Upper lobe of left lung (tissue), 6 donors: ENCODE data around the gene MAVS. TPM values are rescaled to one million over a fixed set of nuclear protein-coding genes. Genes with fewer than 3 reads are reported as not detected.
"Not testable (repeated sequence)": the region's sequence is repeated elsewhere in the genome, so short reads cannot be mapped to it uniquely, and the experiment has no call there.

Experiments used
- ATAC-seq, 2 donors: fragments of 200-7000 bp; cut with Tn5 transposase; one replicate each; pipeline ENCODE4 v1.9.1; 2022; ENCODE audit warnings: mild to moderate bottlenecking in 2 of 2, moderate library complexity in 2 of 2; ENCODE audit not compliant: low FRiP score in 2 of 2
- DNase-seq, 2 donors: peaks; one replicate each; pipeline ENCODE4 v3.0.0-alpha.2; 2019 to 2020
- H3K27ac ChIP-seq, 4 donors: fragments of 200-600 bp; sonication (generic); one replicate each; pipeline ENCODE4 v1.5.1; 2016 to 2019
- H3K27me3 ChIP-seq, 4 donors: fragments of 200-600 bp; sonication (generic); one replicate each; pipeline ENCODE4 v1.5.1; 2017 to 2019
- H3K36me3 ChIP-seq, 4 donors: fragments of 200-600 bp; sonication (generic); one replicate each; pipeline ENCODE4 v1.5.1; 2016 to 2019
- H3K4me1 ChIP-seq, 4 donors: fragments of 200-600 bp; sonication (generic); one replicate each; pipeline ENCODE4 v1.5.1; 2018 to 2019
- H3K4me3 ChIP-seq, 4 donors: fragments of 200-600 bp; sonication (generic); one replicate each; pipeline ENCODE4 v1.5.1; 2017 to 2019; ENCODE audit warnings: mild to moderate bottlenecking in 2 of 4, moderate library complexity in 1 of 4
- H3K9me3 ChIP-seq, 4 donors: fragments of 200-600 bp; sonication (generic); one replicate each; pipeline ENCODE4 v1.5.1; 2018 to 2019
- CTCF ChIP-seq, 6 experiments: fragments of 450-650 bp in 4 of 6; fragments of 200-600 bp in 2 of 6; sonication (generic) in 2 of 6; IDR thresholded peaks; one replicate each; pipeline ENCODE4 v1.5.1; 2016 to 2019; ENCODE audit warnings: antibody characterized with exemption in 6 of 6
- EP300 ChIP-seq, 4 donors: sonication (generic); formaldehyde crosslinking; IDR thresholded peaks; one replicate each; pipeline ENCODE4 v1.5.1; 2017; ENCODE audit warnings: antibody characterized with exemption in 4 of 4, control low read depth in 2 of 4
- POLR2A ChIP-seq, 4 donors: fragments of 450-650 bp; IDR thresholded peaks; one replicate each; pipeline ENCODE4 v1.5.1; 2016 to 2017; ENCODE audit warnings: antibody characterized with exemption in 4 of 4, mild to moderate bottlenecking in 2 of 4
- POLR2AphosphoS5 ChIP-seq, 2 donors: sonication (generic); formaldehyde crosslinking; IDR thresholded peaks; one replicate each; pipeline ENCODE4 v1.5.1; 2017; ENCODE audit warnings: antibody characterized with exemption in 2 of 2
- WGBS, 2 donors: methylation state at CpG; one replicate each; pipeline ENCODE4 v1.1.5; 2017 to 2018; 5-methylcytosine and 5-hydroxymethylcytosine counted together
- total RNA-seq, 6 donors: library from RNA; depleted of rRNA in 4 of 6; stranded (reverse); fragments of >200 nt in 4 of 6; gene quantifications; one replicate each; pipeline versions ENCODE4 v1.1.0 to v1.2.1, GENCODE V29; 2016 to 2021
- donor health status: DM: no; HTN: no; CAD: no; lungs with moderate emphysema.
- donor health status: DM: no; HTN: yes; CAD: no; lungs with severe emphysema.

Gene MAVS
- total RNA-seq, 6 donors from 2014 or later = 31.0 to 54.5 (median 39.9) TPM

GRCh38 chr20:3904857-3905256 is 58.2 kb downstream of the MAVS start:
- Histone ChIP-seq H3K4me3 (no peak overlapping the region), H3K27ac (no peak overlapping the region), H3K36me3 (peaks cover 7 to 22% (median 14%) of the 10 kb centered on the region in 4 donors), H3K27me3 (no peaks in the 10 kb centered on the region), H3K9me3 (no peaks in the 10 kb centered on the region), H3K4me1 (peaks cover 45 to 57% (median 52%) of the 10 kb centered on the region in 4 donors)
- DNase-seq = no peak
- 82 to 89% methylated on average over 5 of the region's 5 CpGs for WGBS, 2 donors
- TF ChIP-seq CTCF (IDR thresholded peaks at IDR 0.05) = no peak
- no peak for TF ChIP-seq POLR2AphosphoS5 (IDR thresholded peaks at IDR 0.05)
- TF ChIP-seq POLR2A (IDR thresholded peaks at IDR 0.05) = no peak
- no peak for TF ChIP-seq EP300 (IDR thresholded peaks at IDR 0.05)
- no peak for ATAC-seq

GRCh38 chr20:3906744-3907721 is 60.4 kb downstream of the MAVS start:
- not testable (repeated sequence) for H3K9me3 ChIP-seq, ATAC-seq, H3K27me3 ChIP-seq, DNase-seq, H3K4me3 ChIP-seq, H3K27ac ChIP-seq
- Histone ChIP-seq H3K36me3 (peaks cover 14 to 43% (median 27%) of the 10 kb centered on the region in 4 donors), H3K4me1 (peaks cover 24 to 36% (median 31%) of the 10 kb centered on the region in 4 donors)
- WGBS, 2 donors = 82 to 87% methylated on average over 17 of the region's 17 CpGs

GRCh38 chr20:3908667-3909066 is 62.0 kb downstream of the MAVS start:
- no peak for DNase-seq
- ATAC-seq = no peak
- peaks cover 10 to 19% (median 15%) of the 10 kb centered on the region in 4 donors for H3K4me1 ChIP-seq
- H3K4me3 ChIP-seq = no peak overlapping the region
- no peak overlapping the region for H3K27ac ChIP-seq
- peaks cover 20 to 60% (median 36%) of the 10 kb centered on the region in 4 donors for H3K36me3 ChIP-seq
- no peaks in the 10 kb centered on the region for H3K27me3 ChIP-seq
- TF ChIP-seq CTCF (IDR thresholded peaks at IDR 0.05) (no peak), POLR2A (IDR thresholded peaks at IDR 0.05) (no peak), EP300 (IDR thresholded peaks at IDR 0.05) (no peak), POLR2AphosphoS5 (IDR thresholded peaks at IDR 0.05) (no peak)
- whole genome bisulfite sequencing, 2 donors = 81 to 93% methylated on average over 4 of the region's 4 CpGs
- no peaks in the 10 kb centered on the region for H3K9me3 ChIP-seq

- Histone ChIP-seq H3K36me3 (peaks cover 20 to 73% (median 42%) of the 10 kb centered on the region in 4 donors), H3K9me3 (no peaks in the 10 kb centered on the region), H3K4me1 (peaks cover 4 to 10% (median 7%) of the 10 kb centered on the region in 4 donors), H3K27me3 (no peaks in the 10 kb centered on the region), H3K27ac (peak overlapping the region in 1 of 4 donors; percentile 3), H3K4me3 (no peak overlapping the region)
- no peak for TF ChIP-seq POLR2A (IDR thresholded peaks at IDR 0.05)
- ATAC-seq = no peak
- DNase-seq = no peak
Observed at GRCh38 chr20:3909952-3910366, 63.3 kb downstream of the MAVS start.

GRCh38 chr20:3910853-3911252 is 64.2 kb downstream of the MAVS start:
- 84 to 90% methylated on average over 2 of the region's 2 CpGs for WGBS, 2 donors
- DNase-seq = no peak
- Histone ChIP-seq H3K4me3 (no peak overlapping the region), H3K27me3 (no peaks in the 10 kb centered on the region), H3K36me3 (peaks cover 20 to 81% (median 45%) of the 10 kb centered on the region in 4 donors), H3K4me1 (peaks cover 4 to 8% (median 5%) of the 10 kb centered on the region in 4 donors), H3K27ac (no peak overlapping the region), H3K9me3 (no peaks in the 10 kb centered on the region)
- ATAC-seq = no peak
- TF ChIP-seq POLR2AphosphoS5 (IDR thresholded peaks at IDR 0.05) (no peak), CTCF (IDR thresholded peaks at IDR 0.05) (no peak), POLR2A (IDR thresholded peaks at IDR 0.05) (no peak), EP300 (IDR thresholded peaks at IDR 0.05) (no peak)
